ENCODE measurements around the gene AGAP1. TPM values are rescaled to one million over a fixed set of nuclear protein-coding genes. Genes with fewer than 3 reads are reported as not detected.

AGAP1 gene
- total RNA-seq, 1 donor from 2014 or later: 21.1 TPM

GRCh38 chr2:236106761-236107160, 612.9 kb downstream of the AGAP1 start:
- Histone ChIP-seq H3K9me3 (no peaks in the 10 kb centered on the region), H3K36me3 (no peaks in the 10 kb centered on the region), H3K27me3 (no peaks in the 10 kb centered on the region), H3K4me3 (no peak overlapping the region), H3K4me1 (no peaks in the 10 kb centered on the region), H3K27ac (no peak overlapping the region)
- intact Hi-C loops (cut with DNase I): no loop called here
- DNase-seq (ENCODE audit: extremely low spot score in 2 of 2): no peak
- TF ChIP-seq POLR2A (IDR thresholded peaks at IDR 0.05): no peak
- TF ChIP-seq POLR2AphosphoS5 (IDR thresholded peaks at IDR 0.05; ENCODE audit: insufficient read depth in 1 of 2, low read depth in 1 of 2): no peak
- TF ChIP-seq CTCF (IDR thresholded peaks at IDR 0.05): no peak

GRCh38 chr2:236107536-236107935, 613.7 kb downstream of the AGAP1 start:
- no peaks in the 10 kb centered on the region for H3K4me1 ChIP-seq
- no peak overlapping the region for H3K4me3 ChIP-seq
- no peaks in the 10 kb centered on the region for H3K27me3 ChIP-seq
- DNase-seq (ENCODE audit: extremely low spot score in 2 of 2): no peak
- TF ChIP-seq POLR2AphosphoS5 (IDR thresholded peaks at IDR 0.05; ENCODE audit: insufficient read depth in 1 of 2, low read depth in 1 of 2) (no peak), CTCF (IDR thresholded peaks at IDR 0.05) (no peak), POLR2A (IDR thresholded peaks at IDR 0.05) (no peak)
- no peaks in the 10 kb centered on the region for H3K36me3 ChIP-seq
- intact Hi-C loops (cut with DNase I): no loop called here
- H3K9me3 ChIP-seq: no peaks in the 10 kb centered on the region
- H3K27ac ChIP-seq: no peak overlapping the region

- Histone ChIP-seq H3K4me3 (no peak overlapping the region), H3K27me3 (no peaks in the 10 kb centered on the region), H3K36me3 (no peaks in the 10 kb centered on the region), H3K4me1 (no peaks in the 10 kb centered on the region), H3K27ac (no peak overlapping the region), H3K9me3 (no peaks in the 10 kb centered on the region)
- TF ChIP-seq CTCF (IDR thresholded peaks at IDR 0.05) (no peak), POLR2AphosphoS5 (IDR thresholded peaks at IDR 0.05; ENCODE audit: insufficient read depth in 1 of 2, low read depth in 1 of 2) (no peak), POLR2A (IDR thresholded peaks at IDR 0.05) (no peak)
- intact Hi-C loops (cut with DNase I): no loop called here
- DNase-seq (ENCODE audit: extremely low spot score in 2 of 2): no peak
Measured at GRCh38 chr2:236107942-236108625, 614.2 kb downstream of the AGAP1 start.

- DNase-seq (ENCODE audit: extremely low spot score in 2 of 2): no peak
- Histone ChIP-seq H3K27me3 (no peaks in the 10 kb centered on the region), H3K4me1 (no peaks in the 10 kb centered on the region), H3K36me3 (no peaks in the 10 kb centered on the region), H3K9me3 (no peaks in the 10 kb centered on the region), H3K27ac (no peak overlapping the region), H3K4me3 (no peak overlapping the region)
- intact Hi-C loops (cut with DNase I): no loop called here
- no peak for TF ChIP-seq POLR2AphosphoS5 (IDR thresholded peaks at IDR 0.05; ENCODE audit: insufficient read depth in 1 of 2, low read depth in 1 of 2)
- no peak for TF ChIP-seq POLR2A (IDR thresholded peaks at IDR 0.05)
Measured at GRCh38 chr2:236109061-236109460, 615.2 kb downstream of the AGAP1 start.

- Histone ChIP-seq H3K4me3 (no peak overlapping the region), H3K27me3 (no peaks in the 10 kb centered on the region), H3K36me3 (no peaks in the 10 kb centered on the region), H3K9me3 (no peaks in the 10 kb centered on the region), H3K27ac (no peak overlapping the region), H3K4me1 (no peaks in the 10 kb centered on the region)
- TF ChIP-seq POLR2A (IDR thresholded peaks at IDR 0.05) (no peak), CTCF (IDR thresholded peaks at IDR 0.05) (no peak), POLR2AphosphoS5 (IDR thresholded peaks at IDR 0.05; ENCODE audit: insufficient read depth in 1 of 2, low read depth in 1 of 2) (no peak)
- intact Hi-C loops (cut with DNase I): no loop called here
- DNase-seq (ENCODE audit: extremely low spot score in 2 of 2): no peak
Measured at GRCh38 chr2:236109473-236109872, 615.6 kb downstream of the AGAP1 start.

Data from vagina (tissue), 2 donors.